H9 (cell line): ENCODE measurements around the gene KRTAP12-4. TPM values are rescaled to one million over a fixed set of nuclear protein-coding genes. Genes with fewer than 3 reads are reported as not detected.

ENCODE experiments used
- DNase-seq: peaks from one replicate; pipeline ENCODE4 v3.0.0-alpha.2; 2017
- H2AFZ ChIP-seq: one replicate; pipeline ENCODE4 v1.6.1; 2013; ENCODE audit warnings: mild to moderate bottlenecking, low read length, control low read depth, moderate library complexity
- H2AK5ac ChIP-seq: 2 replicates; pipeline ENCODE4 v1.6.1; 2013; ENCODE audit warnings: low read length, control low read depth, mixed read lengths; ENCODE audit not compliant: insufficient read length
- H2BK120ac ChIP-seq: one replicate; pipeline ENCODE4 v1.6.1; 2013; ENCODE audit warnings: low read depth, mild to moderate bottlenecking, low read length, control low read depth, inconsistent platforms; ENCODE audit not compliant: poor library complexity, severe bottlenecking
- H2BK12ac ChIP-seq: 2 replicates; pipeline ENCODE4 v1.6.1; 2013; ENCODE audit warnings: low read length, control low read depth, mixed read lengths, low read depth; ENCODE audit not compliant: insufficient read length
- H2BK15ac ChIP-seq: 2 replicates; pipeline ENCODE4 v1.6.1; 2013; ENCODE audit warnings: low read depth, low read length, control low read depth
- H2BK20ac ChIP-seq: one replicate; pipeline ENCODE4 v1.6.1; 2013; ENCODE audit warnings: low read depth, mild to moderate bottlenecking, low read length, control low read depth, inconsistent platforms; ENCODE audit not compliant: poor library complexity, severe bottlenecking
- H2BK5ac ChIP-seq: 2 replicates; pipeline ENCODE4 v1.6.1; 2013; ENCODE audit warnings: low read length, control low read depth, mixed read lengths; ENCODE audit not compliant: insufficient read length
- H3K14ac ChIP-seq: 2 replicates; pipeline ENCODE4 v1.6.1; 2013; ENCODE audit warnings: low read length, control low read depth; ENCODE audit not compliant: insufficient read depth
- H3K18ac ChIP-seq: 2 replicates; pipeline ENCODE4 v1.6.1; 2013; ENCODE audit warnings: low read depth, mild to moderate bottlenecking, mixed read lengths, low read length, control low read depth; ENCODE audit not compliant: insufficient read length
- H3K23ac ChIP-seq: 2 replicates; pipeline ENCODE4 v1.6.1; 2013; ENCODE audit warnings: low read length, control low read depth, mixed read lengths, low read depth; ENCODE audit not compliant: insufficient read length
- H3K23me2 ChIP-seq: 2 replicates; pipeline ENCODE4 v1.6.1; 2013; ENCODE audit warnings: low read depth, mild to moderate bottlenecking, mixed read lengths, low read length, control low read depth; ENCODE audit not compliant: insufficient read length, poor library complexity, severe bottlenecking
- H3K27ac ChIP-seq: 2 replicates; pipeline ENCODE4 v1.5.1; 2013; ENCODE audit warnings: low read length, control low read depth, mixed read lengths, low read depth; ENCODE audit not compliant: insufficient read length
- H3K27me3 ChIP-seq: 2 replicates; pipeline ENCODE4 v1.6.1; 2013; ENCODE audit warnings: low read length, control low read depth, inconsistent platforms; ENCODE audit not compliant: insufficient read depth
- H3K4ac ChIP-seq: 2 replicates; pipeline ENCODE4 v1.6.1; 2013; ENCODE audit warnings: low read depth, mild to moderate bottlenecking, control low read depth, inconsistent platforms, low read length, moderate library complexity
- H3K4me1 ChIP-seq: 2 replicates; pipeline ENCODE4 v1.6.1; 2013; ENCODE audit warnings: low read length, control low read depth, inconsistent platforms; ENCODE audit not compliant: insufficient read depth
- H3K4me2 ChIP-seq: 2 replicates; pipeline ENCODE4 v1.6.1; 2013; ENCODE audit warnings: low read length, control low read depth, mixed read lengths; ENCODE audit not compliant: insufficient read length, insufficient read depth
- H3K56ac ChIP-seq: 2 replicates; pipeline ENCODE4 v1.6.1; 2013; ENCODE audit warnings: low read depth, mild to moderate bottlenecking, mixed read lengths, low read length, control low read depth; ENCODE audit not compliant: insufficient read length
- H3K79me1 ChIP-seq: 2 replicates; pipeline ENCODE4 v1.6.1; 2013; ENCODE audit warnings: low read depth, mild to moderate bottlenecking, moderate library complexity, low read length, control low read depth, inconsistent platforms; ENCODE audit not compliant: insufficient read depth, poor library complexity, severe bottlenecking
- H3K79me2 ChIP-seq: 2 replicates; pipeline ENCODE4 v1.6.1; 2013; ENCODE audit warnings: low read length, control low read depth, inconsistent platforms; ENCODE audit not compliant: insufficient read depth
- H3K9ac ChIP-seq: 2 replicates; pipeline ENCODE4 v1.6.1; 2013; ENCODE audit warnings: low read length, control low read depth, mixed read lengths; ENCODE audit not compliant: insufficient read length; ENCODE audit errors: extremely low read depth
- H3K9me3 ChIP-seq: one replicate; pipeline ENCODE4 v1.6.1; 2013; ENCODE audit warnings: low read depth, low read length, inconsistent platforms; ENCODE audit not compliant: control insufficient read depth
- H3T11ph ChIP-seq: one replicate; pipeline ENCODE4 v1.6.1; 2013; ENCODE audit warnings: mild to moderate bottlenecking, low read length, control low read depth, inconsistent platforms
- H4K20me1 ChIP-seq: one replicate; pipeline ENCODE4 v1.6.1; 2013; ENCODE audit not compliant: control insufficient read depth, insufficient read length, insufficient read depth
- H4K5ac ChIP-seq: 2 replicates; pipeline ENCODE4 v1.6.1; 2013; ENCODE audit warnings: low read depth, mild to moderate bottlenecking, mixed read lengths, low read length, control low read depth; ENCODE audit not compliant: insufficient read length
- H4K8ac ChIP-seq: replicated peaks from 2 replicates; pipeline ENCODE4 v1.6.1; 2013; ENCODE audit warnings: low read length, control low read depth, mixed read lengths, low read depth; ENCODE audit not compliant: insufficient read length
- H4K91ac ChIP-seq: 2 replicates; pipeline ENCODE4 v1.6.1; 2013; ENCODE audit warnings: low read depth, mild to moderate bottlenecking, moderate library complexity, mixed read lengths, low read length, control low read depth; ENCODE audit not compliant: insufficient read length
- H3K27ac Mint-ChIP-seq, 3 experiments: 2 replicates in 2 of 3; 3 replicates in 1 of 3; pipeline ENCODE4 v1.8.0; 2020 to 2021; ENCODE audit warnings: mixed read lengths in 3 of 3, mild to moderate bottlenecking in 1 of 3, moderate library complexity in 1 of 3
- H3K27me3 Mint-ChIP-seq: 2 replicates; pipeline ENCODE4 v1.8.0; 2021; ENCODE audit warnings: low read depth, mild to moderate bottlenecking, moderate library complexity, mixed read lengths
- H3K36me3 Mint-ChIP-seq, 3 experiments: 2 replicates in 2 of 3; 3 replicates in 1 of 3; pipeline ENCODE4 v1.8.0; 2020 to 2021; ENCODE audit warnings: low read depth in 3 of 3, mixed read lengths in 3 of 3; ENCODE audit not compliant: insufficient read depth in 1 of 3
- H3K4me1 Mint-ChIP-seq, 2 experiments: 2 replicates each; pipeline ENCODE4 v1.8.0; 2020; ENCODE audit warnings: mixed read lengths in 2 of 2
- H3K4me3 Mint-ChIP-seq, 2 experiments: 2 replicates in 1 of 2; 3 replicates in 1 of 2; pipeline ENCODE4 v1.8.0; 2020 to 2021; ENCODE audit warnings: mild to moderate bottlenecking in 2 of 2, mixed read lengths in 2 of 2, moderate library complexity in 1 of 2
- H3K9me3 Mint-ChIP-seq, 2 experiments: 2 replicates in 1 of 2; 3 replicates in 1 of 2; pipeline ENCODE4 v1.8.0; 2020; ENCODE audit warnings: mild to moderate bottlenecking in 2 of 2, mixed read lengths in 2 of 2, moderate library complexity in 1 of 2
- WGBS: extraction: QIAGEN DNeasy Blood & Tissue Kit; methylation state at CpG from one replicate; pipeline ENCODE4 v1.1.7; 2013; ENCODE audit warnings: missing lambda C conversion rate, low lambda C conversion rate, mixed read lengths; ENCODE audit not compliant: insufficient read length; ENCODE audit errors: extremely low coverage; 5-methylcytosine and 5-hydroxymethylcytosine counted together
- total RNA-seq: library from RNA; stranded (reverse); gene quantifications from 2 replicates; pipeline ENCODE4 v1.2.1, GENCODE V29; 2021
- TF ChIP-seq, protein P1 (sequence below): fragments of 200-600 bp; sonication (generic); conservative IDR thresholded peaks from 3 replicates; pipeline ENCODE4 v1.8.0; 2021; ENCODE audit warnings: antibody characterized with exemption, mild to moderate bottlenecking

KRTAP12-4 gene
- total RNA-seq, 1 experiment from 2014 or later, result not detected

DNA sequence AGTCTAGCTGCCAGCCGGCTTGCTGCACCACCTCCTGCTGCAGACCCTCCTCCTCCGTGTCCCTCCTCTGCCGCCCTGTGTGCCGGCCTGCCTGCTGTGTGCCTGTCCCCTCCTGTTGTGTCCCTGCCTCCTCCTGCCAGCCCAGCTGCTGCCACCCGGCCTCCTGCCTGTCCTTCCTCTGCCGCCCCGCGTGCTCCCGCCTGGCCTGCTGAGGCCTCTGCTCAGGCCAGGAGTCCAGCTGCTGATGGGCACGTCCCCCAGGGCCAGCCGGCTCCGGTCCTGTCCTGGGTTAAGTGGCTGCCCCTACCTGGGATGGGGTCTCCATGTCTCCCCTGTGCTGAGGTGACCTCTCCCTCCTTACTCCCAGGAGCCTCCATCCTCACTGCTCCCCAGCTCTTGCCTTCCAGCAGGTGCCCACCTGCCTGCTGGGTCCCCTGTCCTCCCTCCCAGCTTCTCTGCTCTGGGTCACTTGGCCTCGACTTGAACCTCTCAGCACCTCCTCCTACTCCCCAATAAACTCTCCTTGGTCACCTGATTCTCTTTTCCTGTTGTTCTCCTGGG lies 41.7 kb downstream of the KRTAP12-4 start:
- H4K91ac ChIP-seq, result no peak overlapping the region
- no peak overlapping the region for H2BK5ac ChIP-seq
- DNase-seq, result no peak
- no peaks in the 10 kb centered on the region for H4K20me1 ChIP-seq
- no CpG with 5 or more reads among the region's 13 CpGs for WGBS
- peaks cover 7% of the 10 kb centered on the region for H3K27me3 Mint-ChIP-seq
- H3K9me3 Mint-ChIP-seq, result peaks cover 33 to 37% of the 10 kb centered on the region in 2 experiments
- H3K18ac ChIP-seq, result no peak overlapping the region
- no peaks in the 10 kb centered on the region for H3K23me2 ChIP-seq
- no peaks in the 10 kb centered on the region for H3K79me2 ChIP-seq
- no peaks in the 10 kb centered on the region for H3K4me1 ChIP-seq
- no peak overlapping the region for H3K9ac ChIP-seq
- H2BK20ac ChIP-seq, result no peak overlapping the region
- H3K14ac ChIP-seq, result no peak overlapping the region
- H3K27me3 ChIP-seq, result no peaks in the 10 kb centered on the region
- H3T11ph ChIP-seq, result no peak overlapping the region
- no peak overlapping the region for H2AK5ac ChIP-seq
- no peak overlapping the region for H3K4me3 Mint-ChIP-seq
- no peak overlapping the region for H4K8ac ChIP-seq
- H3K4ac ChIP-seq, result no peak overlapping the region
- H3K27ac Mint-ChIP-seq, result no peak overlapping the region; a peak in 1 of 7 replicates
- TF ChIP-seq, protein P1, sequence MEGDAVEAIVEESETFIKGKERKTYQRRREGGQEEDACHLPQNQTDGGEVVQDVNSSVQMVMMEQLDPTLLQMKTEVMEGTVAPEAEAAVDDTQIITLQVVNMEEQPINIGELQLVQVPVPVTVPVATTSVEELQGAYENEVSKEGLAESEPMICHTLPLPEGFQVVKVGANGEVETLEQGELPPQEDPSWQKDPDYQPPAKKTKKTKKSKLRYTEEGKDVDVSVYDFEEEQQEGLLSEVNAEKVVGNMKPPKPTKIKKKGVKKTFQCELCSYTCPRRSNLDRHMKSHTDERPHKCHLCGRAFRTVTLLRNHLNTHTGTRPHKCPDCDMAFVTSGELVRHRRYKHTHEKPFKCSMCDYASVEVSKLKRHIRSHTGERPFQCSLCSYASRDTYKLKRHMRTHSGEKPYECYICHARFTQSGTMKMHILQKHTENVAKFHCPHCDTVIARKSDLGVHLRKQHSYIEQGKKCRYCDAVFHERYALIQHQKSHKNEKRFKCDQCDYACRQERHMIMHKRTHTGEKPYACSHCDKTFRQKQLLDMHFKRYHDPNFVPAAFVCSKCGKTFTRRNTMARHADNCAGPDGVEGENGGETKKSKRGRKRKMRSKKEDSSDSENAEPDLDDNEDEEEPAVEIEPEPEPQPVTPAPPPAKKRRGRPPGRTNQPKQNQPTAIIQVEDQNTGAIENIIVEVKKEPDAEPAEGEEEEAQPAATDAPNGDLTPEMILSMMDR, result no peak
- no peak overlapping the region for H2AFZ ChIP-seq
- H3K79me1 ChIP-seq, result no peaks in the 10 kb centered on the region
- no peak overlapping the region for H3K56ac ChIP-seq
- H3K4me1 Mint-ChIP-seq, result peaks cover 20 to 25% of the 10 kb centered on the region in 2 experiments
- H2BK15ac ChIP-seq, result no peak overlapping the region
- peaks cover 9% of the 10 kb centered on the region for H3K9me3 ChIP-seq
- no peak overlapping the region for H2BK12ac ChIP-seq
- no peak overlapping the region for H3K27ac ChIP-seq
- no peak overlapping the region for H3K4me2 ChIP-seq
- H3K36me3 Mint-ChIP-seq, result peaks cover 8 to 26% (median 21%) of the 10 kb centered on the region in 3 experiments
- H3K23ac ChIP-seq, result no peak overlapping the region
- H2BK120ac ChIP-seq, result no peak overlapping the region
- no peak overlapping the region for H4K5ac ChIP-seq
